Ascending aorta (tissue), 2 donors: ENCODE data around the gene PHTF2. TPM values are rescaled to one million over a fixed set of nuclear protein-coding genes. Genes with fewer than 3 reads are reported as not detected.
A peak's percentile ranks its signal among the peaks of the same experiment; 100 is the strongest.

Source experiments
- DNase-seq, 2 donors: peaks; one replicate each; pipeline ENCODE4 v3.0.0-alpha.2; 2019; ENCODE audit warnings: low spot score in 2 of 2
- H3K27ac ChIP-seq, 2 donors: fragments of 200-600 bp; sonication (generic); one replicate each; pipeline ENCODE4 v1.5.1; 2016 to 2017; ENCODE audit warnings: mild to moderate bottlenecking in 1 of 2
- H3K27me3 ChIP-seq: fragments of 200-600 bp; sonication (generic); one replicate; pipeline ENCODE4 v1.5.1; 2017
- H3K36me3 ChIP-seq, 2 donors: fragments of 200-600 bp; sonication (generic); one replicate each; pipeline ENCODE4 v1.5.1; 2016
- H3K4me1 ChIP-seq, 2 donors: fragments of 200-600 bp; sonication (generic); one replicate each; pipeline ENCODE4 v1.5.1; 2016 to 2017; ENCODE audit warnings: mild to moderate bottlenecking in 1 of 2
- H3K4me3 ChIP-seq, 2 donors: fragments of 200-600 bp; sonication (generic); one replicate each; pipeline ENCODE4 v1.5.1; 2016 to 2017; ENCODE audit warnings: mild to moderate bottlenecking in 1 of 2
- H3K9me3 ChIP-seq, 2 donors: fragments of 200-600 bp; sonication (generic); one replicate each; pipeline ENCODE4 v1.5.1; 2016
- CTCF ChIP-seq, 3 experiments: fragments of 200-600 bp in 2 of 3; fragments of 450-650 bp in 1 of 3; sonication (generic) in 2 of 3; IDR thresholded peaks; one replicate each; pipeline ENCODE4 v1.5.1; 2016 to 2019; ENCODE audit warnings: antibody characterized with exemption in 3 of 3, mild to moderate bottlenecking in 1 of 3, moderate library complexity in 1 of 3
- intact Hi-C: fragments of 100-400 bp; cut with DNase I; formaldehyde crosslinking; loops from one replicate; pipeline ENCODE4 v1.15.1; 2023
- total RNA-seq: library from RNA; depleted of rRNA; stranded (reverse); fragments of >200 nt; gene quantifications from one replicate; pipeline ENCODE4 v1.1.0, GENCODE V29; 2016

Gene PHTF2
- total RNA-seq, 1 donor from 2014 or later, result 10.2 TPM

- intact Hi-C loops, result no loop called here
- no peaks in the 10 kb centered on the region for H3K9me3 ChIP-seq
- H3K27me3 ChIP-seq, result no peaks in the 10 kb centered on the region
- no peak overlapping the region for H3K27ac ChIP-seq
- H3K4me3 ChIP-seq, result no peak overlapping the region
- no peak for DNase-seq
- H3K36me3 ChIP-seq, result no peaks in the 10 kb centered on the region
- no peaks in the 10 kb centered on the region for H3K4me1 ChIP-seq
- no peak for TF ChIP-seq CTCF (IDR thresholded peaks at IDR 0.05)
Observed at GRCh38 chr7:77879272-77879671, 80.7 kb downstream of the PHTF2 start.

- TF ChIP-seq CTCF (IDR thresholded peaks at IDR 0.05), result no peak
- H3K4me3 ChIP-seq, result no peak overlapping the region
- intact Hi-C loops, result no loop called here
- no peaks in the 10 kb centered on the region for H3K9me3 ChIP-seq
- H3K4me1 ChIP-seq, result no peaks in the 10 kb centered on the region
- H3K27ac ChIP-seq, result no peak overlapping the region
- H3K36me3 ChIP-seq, result no peaks in the 10 kb centered on the region
- no peak for DNase-seq
- H3K27me3 ChIP-seq, result no peaks in the 10 kb centered on the region
Observed at GRCh38 chr7:77881871-77882270, 83.3 kb downstream of the PHTF2 start.

GRCh38 chr7:77885155-77885554, 86.6 kb downstream of the PHTF2 start:
- Histone ChIP-seq H3K4me3 (no peak overlapping the region), H3K4me1 (peaks cover 0 to 4% of the 10 kb centered on the region in 2 donors), H3K9me3 (no peaks in the 10 kb centered on the region), H3K27ac (no peak overlapping the region), H3K36me3 (no peaks in the 10 kb centered on the region), H3K27me3 (no peaks in the 10 kb centered on the region)
- intact Hi-C loops, result no loop called here
- no peak for TF ChIP-seq CTCF (IDR thresholded peaks at IDR 0.05)
- DNase-seq, result no peak

- peak overlapping the region in 1 of 2 donors; percentile 45 for H3K27ac ChIP-seq
- H3K4me1 ChIP-seq, result peaks cover 0 to 4% of the 10 kb centered on the region in 2 donors
- H3K36me3 ChIP-seq, result no peaks in the 10 kb centered on the region
- no peak overlapping the region for H3K4me3 ChIP-seq
- no peaks in the 10 kb centered on the region for H3K9me3 ChIP-seq
- no peak for TF ChIP-seq CTCF (IDR thresholded peaks at IDR 0.05)
- no peaks in the 10 kb centered on the region for H3K27me3 ChIP-seq
- intact Hi-C loops, result no loop called here
- peak in 1 of 2 donors; percentile 70 for DNase-seq
Observed at GRCh38 chr7:77887567-77887966, 89.0 kb downstream of the PHTF2 start.

- no peak for TF ChIP-seq CTCF (IDR thresholded peaks at IDR 0.05)
- no peaks in the 10 kb centered on the region for H3K36me3 ChIP-seq
- H3K4me3 ChIP-seq, result no peak overlapping the region
- no peaks in the 10 kb centered on the region for H3K9me3 ChIP-seq
- H3K27ac ChIP-seq, result no peak overlapping the region
- intact Hi-C loops, result no loop called here
- H3K27me3 ChIP-seq, result no peaks in the 10 kb centered on the region
- no peak for DNase-seq
- H3K4me1 ChIP-seq, result peaks cover 0 to 4% of the 10 kb centered on the region in 2 donors
Observed at GRCh38 chr7:77888998-77889397, 90.4 kb downstream of the PHTF2 start.

- intact Hi-C loops, result no loop called here
- no peak for TF ChIP-seq CTCF (IDR thresholded peaks at IDR 0.05)
- DNase-seq, result no peak
- Histone ChIP-seq H3K36me3 (no peaks in the 10 kb centered on the region), H3K9me3 (no peaks in the 10 kb centered on the region), H3K4me1 (no peaks in the 10 kb centered on the region), H3K27me3 (no peaks in the 10 kb centered on the region), H3K27ac (no peak overlapping the region), H3K4me3 (no peak overlapping the region)
Observed at GRCh38 chr7:77893813-77894212, 95.2 kb downstream of the PHTF2 start.
